ENCODE results near the gene LRWD1.
"Not testable (repeated sequence)": the region's sequence is repeated elsewhere in the genome, so short reads cannot be mapped to it uniquely, and the experiment has no call there.

The LRWD1 gene

GRCh38 chr7:102471791-102472125, 7.0 kb downstream of the LRWD1 start:
- Histone ChIP-seq H3K9me3 (ENCODE audit: insufficient read depth, low read length, severe bottlenecking) (no peaks in the 10 kb centered on the region), H3K27ac (ENCODE audit: low read length) (no peak overlapping the region), H3K4me3 (ENCODE audit: low read depth in 1 of 2, low read length in 2 of 2) (no peak overlapping the region), H3K36me3 (ENCODE audit: insufficient read depth, low read length) (peaks cover 48% of the 10 kb centered on the region), H3K27me3 (ENCODE audit: insufficient read depth, low read length, poor library complexity) (no peaks in the 10 kb centered on the region), H3K4me2 (ENCODE audit: insufficient read depth, low read length) (no peak overlapping the region), H3K4me1 (ENCODE audit: insufficient read depth, low read length) (peaks cover 6% of the 10 kb centered on the region; the same call in 1 of the 2 replicates), H3K79me2 (ENCODE audit: insufficient read depth, low read length) (0 out of 2 replicates have a peak, but pooled peaks cover 2% of the 10 kb centered on the region), H2AFZ (ENCODE audit: low read depth, low read length) (no peak overlapping the region), H3K9ac (ENCODE audit: low read depth, low read length) (no peak overlapping the region), H4K20me1 (ENCODE audit: insufficient read depth, low read length) (peaks cover 14% of the 10 kb centered on the region)
- no peak for DNase-seq
- ATAC-seq (ENCODE audit: insufficient read depth, low read depth) = no peak
- TF ChIP-seq EZH2 (IDR thresholded peaks at IDR 0.05; ENCODE audit: borderline replicate concordance, low read depth, low read length, severe bottlenecking) = no peak
- TF ChIP-seq CTCF (IDR thresholded peaks at IDR 0.05; ENCODE audit: borderline replicate concordance, extremely low read depth, low read length, poor library complexity, severe bottlenecking) = no peak

GRCh38 chr7:102472126-102473041, 7.6 kb downstream of the LRWD1 start:
- H3K27ac ChIP-seq (ENCODE audit: low read length) = no peak overlapping the region
- DNase-seq = no peak
- H3K4me2 ChIP-seq (ENCODE audit: insufficient read depth, low read length) = no peak overlapping the region
- H3K27me3 ChIP-seq (ENCODE audit: insufficient read depth, low read length, poor library complexity) = no peaks in the 10 kb centered on the region
- TF ChIP-seq CTCF (IDR thresholded peaks at IDR 0.05; ENCODE audit: borderline replicate concordance, extremely low read depth, low read length, poor library complexity, severe bottlenecking) = no peak
- TF ChIP-seq EZH2 (IDR thresholded peaks at IDR 0.05; ENCODE audit: borderline replicate concordance, low read depth, low read length, severe bottlenecking) = no peak
- no peaks in the 10 kb centered on the region for H3K4me1 ChIP-seq (ENCODE audit: insufficient read depth, low read length)
- no peak overlapping the region for H2AFZ ChIP-seq (ENCODE audit: low read depth, low read length)
- peaks cover 14% of the 10 kb centered on the region for H4K20me1 ChIP-seq (ENCODE audit: insufficient read depth, low read length)
- no peak overlapping the region for H3K4me3 ChIP-seq (ENCODE audit: low read depth in 1 of 2, low read length in 2 of 2)
- H3K9ac ChIP-seq (ENCODE audit: low read depth, low read length) = no peak overlapping the region
- peaks cover 46% of the 10 kb centered on the region for H3K36me3 ChIP-seq (ENCODE audit: insufficient read depth, low read length)
- H3K9me3 ChIP-seq (ENCODE audit: insufficient read depth, low read length, severe bottlenecking) = no peaks in the 10 kb centered on the region
- peak; percentile 20; the same call in 1 of the 3 replicates for ATAC-seq (ENCODE audit: insufficient read depth, low read depth)
- no peaks in the 10 kb centered on the region for H3K79me2 ChIP-seq (ENCODE audit: insufficient read depth, low read length)

GRCh38 chr7:102473271-102473991, 8.6 kb downstream of the LRWD1 start:
- no peak for TF ChIP-seq EZH2 (IDR thresholded peaks at IDR 0.05; ENCODE audit: borderline replicate concordance, low read depth, low read length, severe bottlenecking)
- TF ChIP-seq CTCF (IDR thresholded peaks at IDR 0.05; ENCODE audit: borderline replicate concordance, extremely low read depth, low read length, poor library complexity, severe bottlenecking) = no peak
- H3K36me3 ChIP-seq (ENCODE audit: insufficient read depth, low read length) = peaks cover 39% of the 10 kb centered on the region
- no peak overlapping the region for H3K4me3 ChIP-seq (ENCODE audit: low read depth in 1 of 2, low read length in 2 of 2)
- no peak overlapping the region for H3K27ac ChIP-seq (ENCODE audit: low read length)
- DNase-seq (no peak), ATAC-seq (ENCODE audit: insufficient read depth, low read depth) (no peak)
- H3K79me2 ChIP-seq (ENCODE audit: insufficient read depth, low read length) = peaks cover 4% of the 10 kb centered on the region; the same call in 1 of the 2 replicates
- H3K4me1 ChIP-seq (ENCODE audit: insufficient read depth, low read length) = peaks cover 3% of the 10 kb centered on the region; the same call in 1 of the 2 replicates
- H3K9ac ChIP-seq (ENCODE audit: low read depth, low read length) = no peak overlapping the region
- peaks cover 9% of the 10 kb centered on the region; the same call in 1 of the 2 replicates for H4K20me1 ChIP-seq (ENCODE audit: insufficient read depth, low read length)
- no peak overlapping the region for H2AFZ ChIP-seq (ENCODE audit: low read depth, low read length)
- H3K9me3 ChIP-seq (ENCODE audit: insufficient read depth, low read length, severe bottlenecking) = no peaks in the 10 kb centered on the region
- H3K4me2 ChIP-seq (ENCODE audit: insufficient read depth, low read length) = no peak overlapping the region
- H3K27me3 ChIP-seq (ENCODE audit: insufficient read depth, low read length, poor library complexity) = no peaks in the 10 kb centered on the region

GRCh38 chr7:102474116-102474515, 9.3 kb downstream of the LRWD1 start:
- not testable (repeated sequence) for H3K27me3 ChIP-seq (ENCODE audit: insufficient read depth, low read length, poor library complexity); H3K4me3 ChIP-seq (ENCODE audit: low read depth in 1 of 2, low read length in 2 of 2); ATAC-seq (ENCODE audit: insufficient read depth, low read depth); H3K4me1 ChIP-seq (ENCODE audit: insufficient read depth, low read length); H3K27ac ChIP-seq (ENCODE audit: low read length); H2AFZ ChIP-seq (ENCODE audit: low read depth, low read length); H4K20me1 ChIP-seq (ENCODE audit: insufficient read depth, low read length); H3K79me2 ChIP-seq (ENCODE audit: insufficient read depth, low read length); H3K9ac ChIP-seq (ENCODE audit: low read depth, low read length); H3K9me3 ChIP-seq (ENCODE audit: insufficient read depth, low read length, severe bottlenecking); H3K4me2 ChIP-seq (ENCODE audit: insufficient read depth, low read length)
- H3K36me3 ChIP-seq (ENCODE audit: insufficient read depth, low read length) = peaks cover 37% of the 10 kb centered on the region
- DNase-seq = peak; percentile 2

DNA sequence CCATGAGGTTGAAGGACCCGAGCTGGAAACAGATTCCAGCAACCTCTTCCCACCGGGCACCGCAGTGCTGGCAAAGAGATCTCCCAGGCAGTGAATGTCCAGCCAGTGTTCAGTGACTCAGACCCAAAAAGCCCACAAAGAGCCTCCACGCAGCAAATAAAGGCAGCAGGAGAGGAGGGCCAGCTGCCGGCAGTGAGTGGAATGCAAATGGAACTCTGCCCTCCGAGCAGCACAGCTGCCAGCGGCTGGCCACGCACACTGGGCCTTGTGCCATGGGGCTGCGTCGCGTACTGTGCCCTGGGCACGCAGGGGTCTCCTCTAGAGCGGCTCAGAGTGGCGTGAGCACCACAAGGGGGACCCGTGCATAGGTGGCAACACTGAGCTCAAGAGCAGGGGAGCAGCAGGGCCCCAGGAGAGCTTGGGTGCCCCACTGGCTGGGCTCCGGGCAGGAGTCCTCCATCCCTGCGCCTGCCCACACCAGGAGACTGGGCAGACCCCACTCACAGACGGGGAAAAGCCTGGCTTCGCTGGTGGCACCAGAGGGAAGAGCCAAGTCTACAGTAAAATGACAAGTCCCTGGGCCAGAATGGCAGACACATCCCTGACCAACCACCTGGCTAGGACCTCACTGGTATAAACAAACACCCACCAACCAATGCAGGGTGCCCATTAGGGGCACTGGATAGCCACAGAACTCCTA, 10.1 kb downstream of the LRWD1 start:
- DNase-seq = not testable (repeated sequence)
- peaks cover 30% of the 10 kb centered on the region for H3K36me3 ChIP-seq (ENCODE audit: insufficient read depth, low read length)

More for the DNA sequence above, 10.1 kb downstream of the LRWD1 start:
- not testable (repeated sequence) for H3K79me2 ChIP-seq (ENCODE audit: insufficient read depth, low read length); H3K9ac ChIP-seq (ENCODE audit: low read depth, low read length); H3K4me1 ChIP-seq (ENCODE audit: insufficient read depth, low read length); H2AFZ ChIP-seq (ENCODE audit: low read depth, low read length); H3K4me3 ChIP-seq (ENCODE audit: low read depth in 1 of 2, low read length in 2 of 2); H4K20me1 ChIP-seq (ENCODE audit: insufficient read depth, low read length); H3K4me2 ChIP-seq (ENCODE audit: insufficient read depth, low read length); ATAC-seq (ENCODE audit: insufficient read depth, low read depth); H3K27me3 ChIP-seq (ENCODE audit: insufficient read depth, low read length, poor library complexity); H3K9me3 ChIP-seq (ENCODE audit: insufficient read depth, low read length, severe bottlenecking); H3K27ac ChIP-seq (ENCODE audit: low read length)
